GM21367 (cell line): Measurements from ENCODE around the gene LDAH.

ENCODE experiments used
- ATAC-seq: cut with Tn5 transposase; IDR thresholded peaks from one replicate; pipeline ENCODE4 v1.9.1; 2021; ENCODE audit not compliant: unreplicated experiment

The LDAH gene

DNA sequence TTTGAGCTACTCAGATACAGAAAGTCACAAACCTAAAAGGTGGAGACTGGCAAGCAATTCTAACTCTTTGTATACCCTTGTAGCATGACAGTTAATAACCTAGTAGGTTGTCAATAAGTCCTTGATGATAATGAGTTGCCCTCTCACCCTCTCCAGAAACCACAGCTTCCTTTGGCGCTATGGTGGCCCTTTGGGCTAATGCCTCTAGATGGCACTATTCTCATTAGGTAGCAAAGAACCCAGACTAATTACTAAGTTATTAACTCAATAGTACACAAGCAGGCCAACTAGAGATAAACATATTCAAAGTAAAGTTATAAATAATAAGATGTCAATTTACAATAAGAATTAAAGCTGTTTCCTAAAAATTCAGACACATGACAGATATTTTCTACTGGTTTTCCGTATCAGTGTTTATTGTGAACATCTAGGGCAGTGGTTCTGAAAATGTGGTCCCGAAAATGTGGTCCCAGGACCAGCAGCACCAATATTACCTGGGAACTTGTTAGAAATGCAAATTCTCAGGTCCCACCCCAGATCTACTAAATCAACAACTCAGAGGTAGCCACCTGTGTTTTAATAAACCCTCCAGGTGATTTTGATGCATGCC lies 41.1 kb downstream of the LDAH start:
- peak; percentile 75 for ATAC-seq

DNA sequence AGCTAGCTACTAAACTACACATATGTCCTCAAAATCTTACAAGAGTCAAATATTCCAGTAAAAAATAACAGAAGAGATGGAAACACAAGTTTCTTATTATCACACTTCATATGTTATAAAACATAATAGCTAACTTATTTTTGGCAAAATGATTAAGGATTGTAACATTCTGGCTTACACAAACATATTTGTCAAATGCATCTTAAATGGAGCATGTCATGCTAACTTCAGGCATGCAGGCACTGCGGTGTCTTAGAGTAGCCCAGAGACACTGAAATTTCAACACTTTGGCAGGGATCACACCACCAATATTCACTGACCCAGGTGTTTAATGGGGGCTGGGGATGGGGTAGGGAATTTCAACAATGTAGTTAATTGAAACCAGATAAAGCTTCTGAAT lies 51.6 kb downstream of the LDAH start:
- ATAC-seq, result no peak

DNA sequence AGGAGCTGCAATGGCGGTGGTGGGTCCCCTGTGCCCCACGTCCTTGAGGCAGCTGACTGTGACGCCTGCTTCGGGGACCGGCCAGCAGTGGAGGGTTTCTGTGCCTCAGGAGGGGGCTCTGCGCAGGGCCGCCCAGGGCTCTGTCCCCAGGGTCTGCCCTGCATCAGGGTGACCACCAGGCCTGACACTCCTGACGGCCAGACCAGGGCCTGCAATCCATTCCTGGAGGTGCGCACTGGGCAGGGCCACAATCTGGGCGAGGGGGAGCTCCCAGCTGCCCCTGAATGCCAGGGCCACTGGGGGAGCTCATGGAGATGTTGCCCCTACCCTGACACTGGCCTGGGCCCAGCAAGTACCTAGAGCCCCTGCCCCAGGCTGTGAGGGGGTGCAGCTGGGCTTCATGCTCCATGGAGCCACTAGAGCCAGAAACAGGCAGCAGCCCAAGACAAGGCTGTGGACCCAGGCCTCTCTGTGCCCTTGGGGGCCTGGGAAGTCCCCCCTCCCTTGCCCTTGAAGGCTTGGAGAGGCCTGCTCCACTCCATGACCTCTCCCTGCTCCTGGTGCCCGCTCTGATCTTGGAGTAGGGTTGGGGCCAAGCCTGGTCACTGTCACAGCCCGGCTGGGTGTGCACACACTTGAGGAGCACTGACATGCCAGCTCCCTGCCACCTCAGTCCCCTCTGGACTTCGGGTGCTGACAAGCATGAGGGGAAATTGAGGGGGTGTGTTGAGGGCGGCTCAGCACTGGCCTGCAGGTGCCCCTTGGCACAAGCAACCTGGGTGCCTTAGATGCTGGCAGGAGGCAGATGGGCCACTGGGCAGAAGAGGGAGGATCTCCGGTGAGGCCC lies 55.9 kb downstream of the LDAH start:
- ATAC-seq, result no peak

GRCh38 chr2:20766213-20766612 lies 56.7 kb downstream of the LDAH start:
- ATAC-seq, result no peak

DNA sequence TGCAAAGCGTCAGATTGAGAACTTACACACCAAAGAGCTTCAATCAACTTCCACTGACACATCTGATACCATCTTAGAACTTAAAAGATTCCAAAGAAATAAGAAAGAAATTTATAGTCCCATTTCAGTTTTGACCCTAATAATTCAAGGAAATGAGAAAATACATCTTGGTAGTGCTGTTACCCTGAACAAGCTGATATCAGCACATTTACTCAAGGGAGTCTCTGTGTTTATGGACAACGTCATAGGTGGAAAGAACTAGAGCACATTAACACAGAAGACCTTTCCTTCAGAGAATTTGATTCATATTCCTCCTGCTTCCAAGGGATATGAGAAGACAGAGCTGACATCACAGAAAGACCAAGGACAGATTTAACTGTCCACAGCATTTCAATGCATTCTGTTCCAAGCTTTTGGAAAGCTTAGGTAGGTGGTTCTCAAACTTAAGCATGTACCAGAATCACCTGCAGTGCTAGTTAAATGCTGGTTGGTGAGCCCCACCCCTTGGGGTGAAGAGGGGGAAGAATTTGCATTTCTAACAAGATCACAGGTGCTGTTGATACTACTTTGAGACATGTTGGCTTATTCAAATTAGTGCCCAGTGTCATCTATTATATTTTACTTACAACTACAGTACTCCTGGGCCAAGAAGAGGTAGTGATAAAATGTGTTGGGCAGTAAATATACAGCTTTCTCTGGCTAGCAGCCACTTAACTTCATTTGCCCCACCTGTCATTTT lies 59.8 kb downstream of the LDAH start:
- ATAC-seq, result no peak

DNA sequence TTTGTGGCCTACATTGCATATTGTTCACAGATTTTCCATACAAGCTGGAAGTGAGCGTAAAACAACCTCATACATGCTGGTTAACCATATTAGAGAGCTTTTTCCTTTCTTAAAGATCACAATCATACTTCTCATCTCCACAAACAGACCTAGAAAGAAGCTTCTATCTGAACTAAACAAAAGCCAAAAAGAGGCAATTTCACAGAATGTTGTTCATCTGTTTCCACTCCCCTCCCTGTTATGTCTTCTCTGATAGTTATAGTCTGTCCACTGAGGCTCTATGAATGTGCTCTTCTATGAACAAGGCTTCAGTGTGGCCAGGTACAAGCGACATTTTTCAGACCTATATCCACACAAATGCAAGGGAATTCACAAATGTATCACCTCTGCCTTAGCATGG lies 63.4 kb downstream of the LDAH start:
- no peak for ATAC-seq

DNA sequence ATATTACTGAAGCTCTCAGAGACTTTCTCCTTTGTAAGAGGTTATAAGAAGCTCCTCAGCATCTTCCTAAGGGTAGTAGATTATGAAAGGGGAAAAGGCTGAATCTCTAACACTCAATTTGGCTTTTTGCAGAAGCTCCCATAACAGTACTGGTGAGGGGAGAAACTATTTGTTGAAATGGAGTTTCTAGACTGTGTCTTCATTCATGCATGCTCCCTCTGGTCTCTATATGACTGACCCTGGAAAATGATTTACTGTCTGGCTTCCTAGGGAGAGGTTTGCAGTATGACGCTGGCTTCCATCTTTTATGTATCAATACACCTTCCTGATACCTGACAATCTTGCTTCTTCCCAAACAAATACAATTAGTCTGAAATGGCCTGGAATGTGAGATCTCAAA lies 63.9 kb downstream of the LDAH start:
- ATAC-seq, result no peak

DNA sequence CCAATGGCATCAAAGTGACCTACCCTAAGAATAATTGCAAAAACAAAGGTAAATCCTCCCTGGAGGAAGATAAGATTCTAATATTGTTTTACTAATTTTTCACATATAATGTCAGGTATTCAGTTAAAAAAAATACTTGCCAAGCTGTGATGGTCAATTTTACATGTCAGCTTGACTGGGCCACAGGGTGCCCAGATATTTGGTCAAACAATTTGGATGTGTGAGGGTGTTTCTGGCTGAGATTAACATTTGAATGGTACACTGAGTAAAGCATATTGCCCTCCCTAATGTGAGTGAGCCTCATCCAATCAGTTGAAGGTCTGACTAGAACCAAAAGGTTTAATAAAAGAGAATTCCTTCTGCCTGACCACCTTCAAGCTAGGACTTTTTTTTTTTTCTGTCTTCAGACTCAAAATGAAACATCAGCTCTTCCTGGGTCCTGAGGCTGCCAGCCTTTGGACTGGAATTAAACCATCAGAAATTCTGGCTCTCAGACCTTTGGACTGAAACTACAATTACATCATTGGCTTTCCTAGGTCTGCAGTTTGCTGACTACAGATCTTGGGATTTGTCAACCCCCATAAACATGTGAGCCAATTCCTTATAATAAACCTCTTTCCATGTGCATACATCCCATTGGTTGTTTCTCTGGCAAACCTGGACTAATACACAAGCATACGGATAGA lies 65.4 kb downstream of the LDAH start:
- no peak for ATAC-seq

GRCh38 chr2:20755132-20755800 lies 67.6 kb downstream of the LDAH start:
- ATAC-seq, result no peak

GRCh38 chr2:20752293-20752692 lies 70.6 kb downstream of the LDAH start:
- no peak for ATAC-seq

DNA sequence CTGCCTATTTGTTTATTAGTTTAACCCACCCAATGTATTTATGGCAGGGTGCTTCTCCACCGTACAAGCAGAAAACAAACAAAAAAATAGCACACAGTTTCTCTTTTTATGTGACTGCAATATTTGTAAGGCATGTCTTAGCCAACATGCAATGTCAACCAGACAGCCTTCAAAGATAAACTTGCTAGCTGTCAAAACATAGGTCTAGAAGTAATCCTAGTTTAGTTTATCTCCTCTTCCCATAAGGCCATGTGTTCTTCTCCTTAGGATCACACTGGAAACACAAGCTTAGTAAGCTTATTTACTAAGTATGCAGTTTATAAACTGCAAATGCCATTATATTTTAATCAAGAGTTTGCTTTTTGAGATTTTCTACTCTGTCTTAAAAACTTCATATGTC lies 75.6 kb downstream of the LDAH start:
- no peak for ATAC-seq

- no peak for ATAC-seq
Observed at GRCh38 chr2:20745924-20746555, 76.9 kb downstream of the LDAH start.

DNA sequence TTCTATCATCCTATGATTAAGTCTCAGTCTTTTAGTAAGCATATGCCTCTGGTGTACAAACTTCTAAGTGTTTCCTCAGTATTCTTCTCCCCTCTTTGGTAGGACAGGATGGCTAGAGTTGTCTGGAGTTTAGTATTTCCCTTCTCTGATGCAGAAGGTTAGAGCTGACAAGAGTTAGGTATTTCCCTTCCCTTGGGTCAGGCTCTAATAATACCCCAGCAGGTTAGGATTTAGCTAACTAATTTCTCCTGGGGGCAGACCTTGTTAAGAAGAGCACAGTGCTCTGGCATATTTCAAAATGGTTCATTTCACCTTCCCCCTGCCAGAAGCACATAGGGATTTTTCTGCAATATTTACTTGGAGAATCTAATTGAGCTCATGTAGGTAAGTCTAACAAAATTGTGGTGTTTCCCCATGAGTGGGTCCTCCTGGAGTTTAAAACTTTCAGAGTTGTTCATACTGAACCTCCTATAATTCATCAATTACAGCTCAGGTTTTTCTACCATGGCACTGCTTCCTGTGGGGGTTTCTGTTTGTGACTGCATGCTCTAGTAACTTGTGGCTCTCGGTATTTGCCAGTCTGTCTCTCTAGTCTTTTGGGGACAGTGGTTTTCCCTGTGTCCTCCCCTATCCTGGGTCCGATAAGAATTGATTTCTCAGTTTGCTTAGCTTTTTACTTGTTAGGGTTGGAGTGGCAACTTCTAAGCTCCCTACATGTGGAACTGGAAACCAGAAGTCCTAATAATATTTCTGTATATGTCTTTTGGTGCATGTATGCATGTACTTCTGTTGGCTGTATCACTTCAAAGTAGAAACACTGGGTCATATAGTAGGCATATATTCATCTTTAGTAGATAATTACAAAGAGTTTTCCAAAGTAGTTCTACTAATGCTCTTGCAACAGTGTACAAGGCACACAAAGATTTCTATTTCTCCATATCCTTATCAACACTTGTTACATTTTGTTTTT lies 78.2 kb downstream of the LDAH start:
- ATAC-seq, result peak; percentile 97

- ATAC-seq, result no peak
Observed at GRCh38 chr2:20738772-20739171, 84.1 kb downstream of the LDAH start.

DNA sequence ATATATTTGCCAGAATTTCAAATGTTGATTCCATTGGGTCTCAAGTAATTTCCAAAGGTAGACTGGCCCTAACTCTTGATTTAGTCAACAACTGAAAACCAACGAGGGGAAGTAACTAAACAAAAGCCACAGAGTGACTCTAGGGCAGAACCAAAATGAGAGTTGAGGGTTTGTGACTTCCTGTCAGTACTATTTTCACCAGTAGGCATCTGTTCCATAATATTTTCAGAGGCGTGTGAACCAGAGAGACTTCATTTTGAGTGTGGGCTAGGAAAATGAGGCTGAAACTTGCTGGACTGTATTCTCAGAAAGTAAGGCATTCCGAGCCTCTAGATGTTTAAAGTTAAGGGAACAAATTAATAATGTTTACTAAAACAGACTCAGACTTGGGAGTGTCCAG lies 85.4 kb downstream of the LDAH start:
- peak; percentile 98 for ATAC-seq

- no peak for ATAC-seq
Observed at GRCh38 chr2:20728114-20728758, 94.7 kb downstream of the LDAH start.

DNA sequence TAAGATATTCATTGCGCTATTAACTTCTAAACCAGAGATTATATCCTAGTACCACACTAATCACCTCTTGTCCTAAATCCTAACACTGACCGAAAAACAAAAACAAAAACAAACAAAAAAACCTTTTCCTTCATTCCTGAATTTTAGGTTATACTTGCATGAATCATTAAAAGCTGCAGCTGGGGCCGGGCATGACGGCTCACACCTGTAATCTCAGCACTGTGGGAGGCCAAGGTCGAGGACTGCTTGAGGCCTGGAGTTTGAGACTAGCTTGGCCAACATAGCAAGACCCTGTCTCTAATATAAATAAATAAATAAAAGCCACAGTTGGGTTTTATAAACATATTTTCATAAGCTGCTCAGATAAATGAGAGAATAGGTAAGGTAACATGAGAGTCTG lies 96.0 kb downstream of the LDAH start:
- ATAC-seq, result no peak

DNA sequence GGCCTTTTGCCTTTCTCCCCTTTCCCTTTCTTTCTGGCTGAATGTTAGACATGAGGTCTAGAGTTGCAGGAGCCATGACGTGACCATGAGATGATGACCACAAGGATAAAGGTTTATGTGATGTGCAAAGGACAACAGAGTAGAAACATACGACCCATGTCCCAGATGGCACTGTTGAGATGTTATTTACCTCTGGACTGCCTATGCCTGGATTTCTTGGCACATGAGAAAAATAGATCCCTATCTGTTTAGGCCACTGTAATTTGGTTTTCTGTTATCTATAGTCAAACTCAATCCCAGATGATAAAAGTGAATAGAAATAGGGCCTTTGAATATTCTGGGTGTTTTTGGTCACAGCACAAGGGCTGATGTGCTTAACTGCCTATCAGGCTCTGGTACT lies 97.1 kb downstream of the LDAH start:
- ATAC-seq, result no peak
